Activated CD4-positive, alpha-beta T cell treated with anti-CD3 and anti-CD28 coated beads, Interleukin-2, amount 10 ng/mL, durations not matched to agents 24 days and 14 days (primary cell): Measurements from ENCODE around the gene RIN3. TPM values are rescaled to one million over a fixed set of nuclear protein-coding genes. Genes with fewer than 3 reads are reported as not detected.
A peak's percentile ranks its signal among the peaks of the same experiment; 100 is the strongest.

ENCODE experiments used
- DNase-seq: peaks from one replicate; pipeline ENCODE4 v3.0.0; 2022
- H3K27ac Mint-ChIP-seq: one replicate; pipeline ENCODE4 v1.8.0; 2022; ENCODE audit warnings: mild to moderate bottlenecking, mixed read lengths
- H3K27me3 Mint-ChIP-seq: one replicate; pipeline ENCODE4 v1.8.0; 2022; ENCODE audit warnings: mixed read lengths
- H3K36me3 Mint-ChIP-seq: one replicate; pipeline ENCODE4 v1.8.0; 2022; ENCODE audit warnings: low read depth, mild to moderate bottlenecking, mixed read lengths
- H3K4me1 Mint-ChIP-seq: one replicate; pipeline ENCODE4 v1.8.0; 2021; ENCODE audit warnings: mixed read lengths
- H3K4me3 Mint-ChIP-seq: one replicate; pipeline ENCODE4 v1.8.0; 2022; ENCODE audit warnings: mild to moderate bottlenecking, moderate library complexity, mixed read lengths
- H3K9me3 Mint-ChIP-seq: one replicate; pipeline ENCODE4 v1.8.0; 2021; ENCODE audit warnings: mixed read lengths
- intact Hi-C: fragments of 100-400 bp; cut with micrococcal nuclease; formaldehyde crosslinking; loops from one replicate; pipeline ENCODE4 v1.15.1; 2023
- total RNA-seq: library from RNA; stranded (reverse); gene quantifications from 2 replicates; pipeline ENCODE4 v1.2.3, GENCODE V29; 2022

Gene RIN3
- total RNA-seq, 1 donor from 2014 or later: 21.5 TPM

GRCh38 chr14:92718664-92719063, 205.1 kb downstream of the RIN3 start:
- intact Hi-C loops: no loop called here
- H3K27me3 Mint-ChIP-seq: peaks cover 14% of the 10 kb centered on the region
- no peak overlapping the region for H3K27ac Mint-ChIP-seq
- no peaks in the 10 kb centered on the region for H3K9me3 Mint-ChIP-seq
- H3K4me3 Mint-ChIP-seq: no peak overlapping the region
- no peaks in the 10 kb centered on the region for H3K36me3 Mint-ChIP-seq
- no peak for DNase-seq
- H3K4me1 Mint-ChIP-seq: peaks cover 2% of the 10 kb centered on the region

GRCh38 chr14:92719421-92719820, 205.8 kb downstream of the RIN3 start:
- peaks cover 2% of the 10 kb centered on the region for H3K4me1 Mint-ChIP-seq

GRCh38 chr14:92719890-92720323, 206.3 kb downstream of the RIN3 start:
- no peak overlapping the region for H3K27ac Mint-ChIP-seq
- no peak overlapping the region for H3K4me3 Mint-ChIP-seq
- no peaks in the 10 kb centered on the region for H3K9me3 Mint-ChIP-seq
- H3K4me1 Mint-ChIP-seq: peaks cover 2% of the 10 kb centered on the region
- DNase-seq: no peak
- H3K27me3 Mint-ChIP-seq: peaks cover 21% of the 10 kb centered on the region
- no peaks in the 10 kb centered on the region for H3K36me3 Mint-ChIP-seq
- intact Hi-C loops: no loop called here

More at GRCh38 chr14:92719421-92719820, 205.8 kb downstream of the RIN3 start:
- no peak overlapping the region for H3K27ac Mint-ChIP-seq
- DNase-seq: no peak
- H3K27me3 Mint-ChIP-seq: peaks cover 17% of the 10 kb centered on the region
- no peaks in the 10 kb centered on the region for H3K36me3 Mint-ChIP-seq
- H3K4me3 Mint-ChIP-seq: no peak overlapping the region
- intact Hi-C loops: no loop called here
- no peaks in the 10 kb centered on the region for H3K9me3 Mint-ChIP-seq

- peaks cover 32% of the 10 kb centered on the region for H3K27me3 Mint-ChIP-seq
- no peak for DNase-seq
- H3K9me3 Mint-ChIP-seq: peaks cover 4% of the 10 kb centered on the region
- intact Hi-C loops: no loop called here
- no peak overlapping the region for H3K27ac Mint-ChIP-seq
- H3K4me1 Mint-ChIP-seq: peaks cover 18% of the 10 kb centered on the region
- H3K4me3 Mint-ChIP-seq: no peak overlapping the region
- H3K36me3 Mint-ChIP-seq: peaks cover 4% of the 10 kb centered on the region
Measured at GRCh38 chr14:92724516-92725340, 211.1 kb downstream of the RIN3 start.

- peaks cover 21% of the 10 kb centered on the region for H3K4me1 Mint-ChIP-seq
- intact Hi-C loops: no loop called here
- no peak overlapping the region for H3K4me3 Mint-ChIP-seq
- H3K27me3 Mint-ChIP-seq: peaks cover 37% of the 10 kb centered on the region
- peak; percentile 78 for DNase-seq
- H3K27ac Mint-ChIP-seq: no peak overlapping the region
- H3K9me3 Mint-ChIP-seq: peaks cover 5% of the 10 kb centered on the region
- peaks cover 4% of the 10 kb centered on the region for H3K36me3 Mint-ChIP-seq
Measured at GRCh38 chr14:92726135-92726932, 212.8 kb downstream of the RIN3 start.

- peaks cover 21% of the 10 kb centered on the region for H3K4me1 Mint-ChIP-seq
- no peak for DNase-seq
- no peak overlapping the region for H3K27ac Mint-ChIP-seq
- peaks cover 37% of the 10 kb centered on the region for H3K27me3 Mint-ChIP-seq
- no peak overlapping the region for H3K4me3 Mint-ChIP-seq
- H3K9me3 Mint-ChIP-seq: peaks cover 10% of the 10 kb centered on the region
- peaks cover 8% of the 10 kb centered on the region for H3K36me3 Mint-ChIP-seq
- intact Hi-C loops: no loop called here
Measured at GRCh38 chr14:92726933-92727262, 213.3 kb downstream of the RIN3 start.

- Mint-ChIP-seq H3K27me3 (peaks cover 51% of the 10 kb centered on the region), H3K27ac (peak overlapping the region; percentile 31), H3K4me1 (peaks cover 21% of the 10 kb centered on the region)
Measured at GRCh38 chr14:92728759-92729364, 215.3 kb downstream of the RIN3 start.

GRCh38 chr14:92729634-92730358, 216.2 kb downstream of the RIN3 start:
- H3K27ac Mint-ChIP-seq: peak overlapping the region; percentile 74
- no peak overlapping the region for H3K4me3 Mint-ChIP-seq
- peaks cover 8% of the 10 kb centered on the region for H3K36me3 Mint-ChIP-seq
- H3K9me3 Mint-ChIP-seq: peaks cover 12% of the 10 kb centered on the region
- peaks cover 47% of the 10 kb centered on the region for H3K27me3 Mint-ChIP-seq
- peak; percentile 62 for DNase-seq
- peaks cover 21% of the 10 kb centered on the region for H3K4me1 Mint-ChIP-seq
- intact Hi-C loops: loop anchor here (1.0 kb wide), 2 partner anchors 41 to 143 kb away; no protein-coding TSS in a partner anchor

More at GRCh38 chr14:92728759-92729364, 215.3 kb downstream of the RIN3 start:
- peak overlapping the region; percentile 10 for H3K4me3 Mint-ChIP-seq
- peaks cover 12% of the 10 kb centered on the region for H3K9me3 Mint-ChIP-seq
- H3K36me3 Mint-ChIP-seq: peaks cover 8% of the 10 kb centered on the region
- peak; percentile 69 for DNase-seq
- intact Hi-C loops: no loop called here

GRCh38 chr14:92731622-92732115, 218.1 kb downstream of the RIN3 start:
- peaks cover 7% of the 10 kb centered on the region for H3K36me3 Mint-ChIP-seq
- H3K4me3 Mint-ChIP-seq: no peak overlapping the region
- intact Hi-C loops: no loop called here
- H3K27me3 Mint-ChIP-seq: peaks cover 53% of the 10 kb centered on the region
- DNase-seq: no peak
- H3K9me3 Mint-ChIP-seq: peaks cover 11% of the 10 kb centered on the region
- H3K4me1 Mint-ChIP-seq: peaks cover 17% of the 10 kb centered on the region
- no peak overlapping the region for H3K27ac Mint-ChIP-seq

GRCh38 chr14:92733007-92733406, 219.4 kb downstream of the RIN3 start:
- no peak overlapping the region for H3K27ac Mint-ChIP-seq
- peaks cover 4% of the 10 kb centered on the region for H3K36me3 Mint-ChIP-seq
- DNase-seq: no peak
- peaks cover 23% of the 10 kb centered on the region for H3K4me1 Mint-ChIP-seq
- peaks cover 51% of the 10 kb centered on the region for H3K27me3 Mint-ChIP-seq
- intact Hi-C loops: no loop called here
- no peak overlapping the region for H3K4me3 Mint-ChIP-seq
- H3K9me3 Mint-ChIP-seq: peaks cover 8% of the 10 kb centered on the region

- peaks cover 46% of the 10 kb centered on the region for H3K27me3 Mint-ChIP-seq
- intact Hi-C loops: no loop called here
- H3K4me3 Mint-ChIP-seq: no peak overlapping the region
- H3K9me3 Mint-ChIP-seq: peaks cover 8% of the 10 kb centered on the region
- H3K36me3 Mint-ChIP-seq: peaks cover 4% of the 10 kb centered on the region
- no peak overlapping the region for H3K27ac Mint-ChIP-seq
- no peak for DNase-seq
- H3K4me1 Mint-ChIP-seq: peaks cover 14% of the 10 kb centered on the region
Measured at GRCh38 chr14:92734618-92735017, 221.0 kb downstream of the RIN3 start.

GRCh38 chr14:92735344-92735743, 221.8 kb downstream of the RIN3 start:
- intact Hi-C loops: no loop called here
- Mint-ChIP-seq H3K4me3 (no peak overlapping the region), H3K27me3 (peaks cover 48% of the 10 kb centered on the region), H3K4me1 (peaks cover 10% of the 10 kb centered on the region), H3K36me3 (peaks cover 4% of the 10 kb centered on the region), H3K27ac (no peak overlapping the region), H3K9me3 (peaks cover 8% of the 10 kb centered on the region)
- DNase-seq: no peak

GRCh38 chr14:92737206-92737605, 223.6 kb downstream of the RIN3 start:
- no peak for DNase-seq
- Mint-ChIP-seq H3K27me3 (peaks cover 46% of the 10 kb centered on the region), H3K27ac (peak overlapping the region; percentile 3), H3K36me3 (no peaks in the 10 kb centered on the region), H3K9me3 (no peaks in the 10 kb centered on the region), H3K4me1 (peaks cover 10% of the 10 kb centered on the region), H3K4me3 (peak overlapping the region; percentile 29)
- intact Hi-C loops: loop anchor here (2.0 kb wide), 1 partner anchor 14 kb away; no protein-coding TSS in a partner anchor
